Tibial artery (tissue), 4 donors: ENCODE results near the gene NEAT1.
A peak's percentile ranks its signal among the peaks of the same experiment; 100 is the strongest.
"Not testable (repeated sequence)": the region's sequence is repeated elsewhere in the genome, so short reads cannot be mapped to it uniquely, and the experiment has no call there.

Source experiments
- DNase-seq, 2 donors: peaks; one replicate each; pipeline ENCODE4 v3.0.0-alpha.2; 2019
- H3K27ac ChIP-seq, 2 donors: fragments of 200-600 bp; sonication (generic) in 1 of 2; 1 replicate in 1 of 2; 2 replicates in 1 of 2; pipeline ENCODE4 v1.5.1; 2018 to 2019; ENCODE audit warnings: mild to moderate bottlenecking in 1 of 2
- H3K27me3 ChIP-seq, 2 donors: fragments of 200-600 bp; sonication (generic) in 1 of 2; one replicate each; pipeline versions ENCODE4 v1.5.1 to v1.6.0; 2016 to 2019
- H3K36me3 ChIP-seq, 3 donors: fragments of 200-600 bp; sonication (generic) in 2 of 3; one replicate each; pipeline ENCODE4 v1.5.1; 2016 to 2019; ENCODE audit warnings: mild to moderate bottlenecking in 2 of 3
- H3K4me1 ChIP-seq, 4 donors: fragments of 200-600 bp; sonication (generic) in 2 of 4; 1 replicate in 3 of 4; 2 replicates in 1 of 4; pipeline ENCODE4 v1.5.1; 2016 to 2019
- H3K4me3 ChIP-seq, 2 donors: fragments of 200-600 bp; sonication (generic) in 1 of 2; 1 replicate in 1 of 2; 2 replicates in 1 of 2; pipeline ENCODE4 v1.5.1; 2018 to 2019; ENCODE audit warnings: mild to moderate bottlenecking in 2 of 2
- H3K9me3 ChIP-seq, 3 donors: fragments of 200-600 bp; sonication (generic) in 1 of 3; one replicate each; pipeline ENCODE4 v1.5.1; 2016 to 2019
- intact Hi-C: fragments of 100-400 bp; cut with DNase I; formaldehyde crosslinking; loops from one replicate; pipeline ENCODE4 v1.15.0; 2023; ENCODE audit warnings: low total_unique reads
- TF ChIP-seq, protein P1 (sequence below), 2 experiments: fragments of 200-600 bp in 1 of 2; fragments of 450-650 bp in 1 of 2; IDR thresholded peaks; one replicate each; pipeline ENCODE4 v1.5.1; 2017 to 2019; ENCODE audit warnings: antibody characterized with exemption in 2 of 2, mild to moderate bottlenecking in 1 of 2, moderate library complexity in 1 of 2

Gene NEAT1

DNA sequence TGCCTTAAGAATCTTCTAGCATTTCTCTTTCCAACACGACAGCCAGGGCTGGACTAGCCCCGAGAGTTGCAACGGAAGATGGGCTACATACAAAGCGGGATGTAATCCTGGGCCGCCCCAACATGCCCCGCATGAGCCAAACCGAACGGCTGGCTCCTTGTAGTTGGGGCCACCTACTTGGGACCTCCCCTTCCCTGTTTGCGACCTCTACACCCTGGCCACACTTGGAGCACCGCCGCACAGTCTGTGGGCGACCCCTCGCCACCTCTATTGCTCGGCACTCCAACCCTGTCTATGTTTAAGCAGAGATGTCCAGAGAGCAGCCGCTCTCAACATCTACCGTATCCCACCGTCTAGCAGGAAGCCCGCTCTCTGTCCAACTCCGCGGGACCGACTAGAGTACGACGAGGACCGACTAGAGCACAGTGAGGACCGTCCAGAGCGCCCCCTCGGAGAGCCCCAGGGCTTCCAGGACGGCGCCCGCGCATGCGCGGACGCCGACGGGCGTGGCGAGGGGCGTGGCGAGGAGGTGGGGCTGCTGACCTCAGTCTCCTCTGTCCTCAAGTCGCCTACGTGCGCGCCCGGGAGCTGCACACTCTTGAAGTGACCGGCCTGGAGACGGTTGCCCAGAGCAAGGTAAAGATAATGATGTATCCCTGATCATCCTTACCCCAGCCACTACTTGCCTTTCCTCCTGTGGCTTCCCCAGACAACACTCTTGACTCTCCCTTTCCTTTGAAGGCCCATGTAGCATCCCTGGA lies 32.3 kb downstream of the NEAT1 start:
- no peaks in the 10 kb centered on the region for H3K36me3 ChIP-seq
- H3K27ac ChIP-seq: peak overlapping the region; percentile 79 to 87
- intact Hi-C loops: no loop called here
- DNase-seq: peak; percentile 91 to 96
- peak overlapping the region; percentile 53 to 56 for H3K4me3 ChIP-seq
- H3K27me3 ChIP-seq: no peaks in the 10 kb centered on the region
- no peaks in the 10 kb centered on the region for H3K9me3 ChIP-seq
- H3K4me1 ChIP-seq: peaks cover 0 to 27% (median 15%) of the 10 kb centered on the region in 4 donors
- TF ChIP-seq, protein P1, sequence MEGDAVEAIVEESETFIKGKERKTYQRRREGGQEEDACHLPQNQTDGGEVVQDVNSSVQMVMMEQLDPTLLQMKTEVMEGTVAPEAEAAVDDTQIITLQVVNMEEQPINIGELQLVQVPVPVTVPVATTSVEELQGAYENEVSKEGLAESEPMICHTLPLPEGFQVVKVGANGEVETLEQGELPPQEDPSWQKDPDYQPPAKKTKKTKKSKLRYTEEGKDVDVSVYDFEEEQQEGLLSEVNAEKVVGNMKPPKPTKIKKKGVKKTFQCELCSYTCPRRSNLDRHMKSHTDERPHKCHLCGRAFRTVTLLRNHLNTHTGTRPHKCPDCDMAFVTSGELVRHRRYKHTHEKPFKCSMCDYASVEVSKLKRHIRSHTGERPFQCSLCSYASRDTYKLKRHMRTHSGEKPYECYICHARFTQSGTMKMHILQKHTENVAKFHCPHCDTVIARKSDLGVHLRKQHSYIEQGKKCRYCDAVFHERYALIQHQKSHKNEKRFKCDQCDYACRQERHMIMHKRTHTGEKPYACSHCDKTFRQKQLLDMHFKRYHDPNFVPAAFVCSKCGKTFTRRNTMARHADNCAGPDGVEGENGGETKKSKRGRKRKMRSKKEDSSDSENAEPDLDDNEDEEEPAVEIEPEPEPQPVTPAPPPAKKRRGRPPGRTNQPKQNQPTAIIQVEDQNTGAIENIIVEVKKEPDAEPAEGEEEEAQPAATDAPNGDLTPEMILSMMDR (IDR thresholded peaks at IDR 0.05): no peak

DNA sequence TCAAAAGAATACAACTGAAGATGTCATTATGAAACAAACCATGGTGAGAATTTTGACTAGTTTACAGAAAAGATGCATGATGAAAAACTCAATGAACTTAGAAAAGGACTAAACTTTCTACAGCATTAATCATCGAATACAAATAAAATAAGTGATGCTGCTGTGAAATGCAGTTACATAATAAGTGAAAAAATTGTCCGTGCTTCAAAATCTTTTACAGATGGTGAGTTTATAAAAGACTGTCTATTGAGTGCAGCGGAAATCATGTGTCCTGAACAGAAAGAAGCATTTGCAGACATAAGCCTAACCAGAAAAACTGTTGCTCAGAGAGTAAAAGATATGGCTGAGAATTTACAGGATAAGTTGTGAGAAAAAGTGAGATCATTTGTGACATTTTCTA lies 33.8 kb downstream of the NEAT1 start:
- Histone ChIP-seq H3K9me3 (no peaks in the 10 kb centered on the region), H3K4me3 (no peak overlapping the region), H3K27ac (no peak overlapping the region), H3K27me3 (no peaks in the 10 kb centered on the region), H3K4me1 (peaks cover 0 to 27% (median 15%) of the 10 kb centered on the region in 4 donors), H3K36me3 (no peaks in the 10 kb centered on the region)
- TF ChIP-seq, protein P1 (IDR thresholded peaks at IDR 0.05): no peak
- DNase-seq: no peak
- intact Hi-C loops: no loop called here

DNA sequence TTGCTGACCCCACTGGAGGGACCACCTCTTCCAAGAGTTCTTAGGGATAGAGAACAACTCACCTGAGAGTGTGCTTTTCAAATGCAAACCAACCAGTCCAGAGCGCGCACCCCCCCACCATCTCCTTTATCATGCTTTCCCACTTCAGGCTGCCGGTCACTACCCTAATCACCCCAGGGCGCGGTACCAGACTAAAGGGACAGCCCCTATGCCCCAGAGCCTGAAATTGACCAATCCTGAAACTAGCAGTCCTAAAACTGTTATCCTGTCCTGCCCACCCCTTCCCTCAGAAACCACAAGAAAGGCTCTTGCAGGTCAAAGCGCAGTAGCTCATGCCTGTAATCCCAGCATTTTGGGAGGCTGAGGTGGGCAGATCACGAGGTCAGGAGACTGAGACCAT lies 37.0 kb downstream of the NEAT1 start:
- intact Hi-C loops: no loop called here
- Histone ChIP-seq H3K27ac (no peak overlapping the region), H3K27me3 (no peaks in the 10 kb centered on the region), H3K4me3 (no peak overlapping the region), H3K36me3 (no peaks in the 10 kb centered on the region), H3K4me1 (peaks cover 0 to 7% (median 5%) of the 10 kb centered on the region in 4 donors), H3K9me3 (no peaks in the 10 kb centered on the region)
- TF ChIP-seq, protein P1 (IDR thresholded peaks at IDR 0.05): no peak
- peak in 1 of 2 donors; percentile 56 for DNase-seq

DNA sequence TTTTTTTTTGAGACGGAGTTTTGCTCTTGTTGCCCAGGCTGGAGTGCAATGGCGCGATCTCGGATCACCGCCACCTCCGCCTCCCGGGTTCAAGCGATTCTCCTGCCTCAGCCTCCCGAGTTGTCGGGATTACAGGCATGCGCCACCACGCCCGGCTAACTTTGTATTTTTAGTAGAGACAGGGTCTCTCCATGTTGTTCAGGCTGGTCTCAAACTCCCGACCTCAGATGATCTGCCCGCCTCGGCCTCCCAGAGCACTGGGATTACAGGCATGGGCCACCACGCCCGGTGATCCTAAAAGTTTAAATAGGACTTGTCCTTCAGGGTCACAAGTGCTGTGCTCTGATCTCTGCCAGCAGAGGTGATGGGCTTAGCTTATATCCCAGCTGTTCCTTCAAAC lies 42.9 kb downstream of the NEAT1 start:
- H3K36me3 ChIP-seq, H3K9me3 ChIP-seq, H3K4me3 ChIP-seq, DNase-seq, intact Hi-C loops, H3K27me3 ChIP-seq, H3K27ac ChIP-seq: not testable (repeated sequence)
- peaks cover 0 to 20% (median 5%) of the 10 kb centered on the region in 4 donors for H3K4me1 ChIP-seq

DNA sequence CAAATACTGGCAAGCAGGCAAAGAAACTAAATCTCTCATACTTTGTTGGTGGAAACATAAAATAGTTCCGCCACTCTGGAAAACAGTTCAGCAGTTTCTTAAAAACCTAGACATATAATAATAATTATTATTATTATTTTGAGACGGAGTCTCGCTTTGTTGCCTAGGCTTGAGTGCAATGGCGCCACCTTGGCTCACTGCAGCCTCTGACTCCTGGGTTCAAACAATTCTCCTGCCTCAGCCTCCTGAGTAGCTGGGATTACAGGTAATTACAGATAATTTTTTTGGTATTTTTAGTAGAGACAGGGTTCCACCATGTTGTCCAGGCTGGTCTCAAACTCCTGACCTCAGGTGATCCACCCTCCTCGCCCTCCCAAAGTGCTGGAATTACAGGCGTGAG lies 44.7 kb downstream of the NEAT1 start:
- H3K36me3 ChIP-seq, H3K27ac ChIP-seq, H3K4me3 ChIP-seq, intact Hi-C loops, H3K27me3 ChIP-seq, H3K9me3 ChIP-seq, DNase-seq: not testable (repeated sequence)
- peaks cover 0 to 36% (median 20%) of the 10 kb centered on the region in 4 donors for H3K4me1 ChIP-seq

DNA sequence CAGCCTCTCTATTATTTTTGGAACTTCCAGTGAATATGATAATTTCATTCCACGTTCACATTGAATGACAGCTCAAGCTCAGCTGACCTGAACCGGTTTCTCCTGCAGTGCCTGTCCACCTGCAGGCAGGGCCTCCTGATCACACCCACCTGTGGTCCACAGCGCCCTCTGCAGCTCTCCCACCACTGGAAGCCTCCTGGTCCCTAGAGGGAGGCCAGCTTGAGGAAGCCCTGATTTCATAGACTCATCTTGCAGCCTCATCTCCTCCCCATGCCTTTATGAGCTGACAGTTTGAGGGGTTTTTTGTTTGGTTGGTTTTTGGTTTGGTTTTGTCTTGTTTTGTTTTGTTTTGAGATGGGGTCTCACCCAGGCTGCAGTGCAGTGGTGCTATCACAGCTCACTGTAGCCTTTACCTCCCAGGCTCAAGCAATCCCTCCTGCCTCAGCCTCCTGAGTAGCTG lies 46.3 kb downstream of the NEAT1 start:
- no peaks in the 10 kb centered on the region for H3K27me3 ChIP-seq
- no peak overlapping the region for H3K4me3 ChIP-seq
- no peaks in the 10 kb centered on the region for H3K9me3 ChIP-seq
- no peaks in the 10 kb centered on the region for H3K36me3 ChIP-seq
- intact Hi-C loops: no loop called here
- TF ChIP-seq, protein P1 (IDR thresholded peaks at IDR 0.05): peak; percentile 35 to 39
- H3K4me1 ChIP-seq: peaks cover 0 to 52% (median 30%) of the 10 kb centered on the region in 4 donors
- DNase-seq: peak in 1 of 2 donors; percentile 40
- peak overlapping the region; percentile 35 to 95 for H3K27ac ChIP-seq
